GM10266 (cell line): ENCODE measurements around the gene MACROD2.

Source experiments
- DNase-seq: peaks from one replicate; pipeline ENCODE4 v3.0.0; 2012; ENCODE audit errors: extremely low spot score
- CTCF ChIP-seq: IDR thresholded peaks from 2 replicates; pipeline ENCODE4 v1.5.1; 2012; ENCODE audit warnings: mild to moderate bottlenecking, low read depth; ENCODE audit not compliant: control insufficient read depth, insufficient read depth; ENCODE audit errors: missing control alignments

MACROD2 gene

GRCh38 chr20:15867899-15868298 lies 1872.6 kb downstream of the MACROD2 start:
- TF ChIP-seq CTCF = no peak
- DNase-seq = no peak

- TF ChIP-seq CTCF = no peak
- no peak for DNase-seq
Measured at GRCh38 chr20:15875446-15875845, 1880.1 kb downstream of the MACROD2 start.

- no peak for TF ChIP-seq CTCF
- DNase-seq = no peak
Measured at GRCh38 chr20:15882553-15882952, 1887.2 kb downstream of the MACROD2 start.

- TF ChIP-seq CTCF = no peak
- DNase-seq = no peak
Measured at GRCh38 chr20:15886250-15886649, 1890.9 kb downstream of the MACROD2 start.

GRCh38 chr20:15887387-15887786 lies 1892.1 kb downstream of the MACROD2 start:
- no peak for TF ChIP-seq CTCF
- no peak for DNase-seq

- TF ChIP-seq CTCF = no peak
Measured at GRCh38 chr20:15889061-15889460, 1893.7 kb downstream of the MACROD2 start.

GRCh38 chr20:15889514-15890256 lies 1894.4 kb downstream of the MACROD2 start:
- DNase-seq = no peak
- TF ChIP-seq CTCF = no peak

More at GRCh38 chr20:15889061-15889460, 1893.7 kb downstream of the MACROD2 start:
- no peak for DNase-seq
